Activated B cell treated with CpG ODN at 0.5 μM for 24 hours (primary cell): Measurements from ENCODE around the gene LPAR3. TPM values are rescaled to one million over a fixed set of nuclear protein-coding genes. Genes with fewer than 3 reads are reported as not detected.

ENCODE experiments used
- ATAC-seq: fragments of 200-7000 bp; cut with Tn5 transposase; one replicate; pipeline ENCODE4 v1.10.0; 2021; ENCODE audit warnings: low read depth, mild to moderate bottlenecking, moderate library complexity
- CTCF ChIA-PET: fragments of 350-600 bp; sonication (Branson Sonifier 250); formaldehyde crosslinking; loops from one replicate; lab custom pipeline; 2021; ENCODE audit warnings: antibody characterized with exemption; lab: Charles Lee
- POLR2A ChIA-PET: fragments of 350-600 bp; sonication (Branson Sonifier 250); formaldehyde crosslinking; loops from one replicate; lab custom pipeline; 2021; ENCODE audit warnings: antibody characterized with exemption; lab: Charles Lee
- DNase-seq: peaks from one replicate; pipeline ENCODE4 v3.0.0; 2022
- H3K27ac Mint-ChIP-seq: one replicate; pipeline ENCODE4 v1.8.0; 2020; ENCODE audit warnings: mixed read lengths
- H3K27me3 Mint-ChIP-seq: one replicate; pipeline ENCODE4 v1.8.0; 2021; ENCODE audit warnings: mixed read lengths
- H3K36me3 Mint-ChIP-seq: one replicate; pipeline ENCODE4 v1.8.0; 2021; ENCODE audit warnings: low read depth, mixed read lengths
- H3K4me1 Mint-ChIP-seq: one replicate; pipeline ENCODE4 v1.8.0; 2021; ENCODE audit warnings: mixed read lengths
- H3K4me3 Mint-ChIP-seq: one replicate; pipeline ENCODE4 v1.8.0; 2020; ENCODE audit warnings: mild to moderate bottlenecking, mixed read lengths
- H3K9me3 Mint-ChIP-seq: one replicate; pipeline ENCODE4 v1.8.0; 2020; ENCODE audit warnings: mixed read lengths
- intact Hi-C: fragments of 100-400 bp; cut with micrococcal nuclease; formaldehyde crosslinking; loops from one replicate; pipeline ENCODE4 v1.15.1; 2024
- total RNA-seq: library from RNA; stranded (reverse); gene quantifications from 2 replicates; pipeline ENCODE4 v1.2.3, GENCODE V29; 2022
- TF ChIP-seq, protein P1 (sequence below): fragments of 200-600 bp; IDR thresholded peaks from one replicate; pipeline ENCODE4 v1.8.0; 2022; ENCODE audit warnings: antibody characterized with exemption, mild to moderate bottlenecking

The LPAR3 gene, protein sequence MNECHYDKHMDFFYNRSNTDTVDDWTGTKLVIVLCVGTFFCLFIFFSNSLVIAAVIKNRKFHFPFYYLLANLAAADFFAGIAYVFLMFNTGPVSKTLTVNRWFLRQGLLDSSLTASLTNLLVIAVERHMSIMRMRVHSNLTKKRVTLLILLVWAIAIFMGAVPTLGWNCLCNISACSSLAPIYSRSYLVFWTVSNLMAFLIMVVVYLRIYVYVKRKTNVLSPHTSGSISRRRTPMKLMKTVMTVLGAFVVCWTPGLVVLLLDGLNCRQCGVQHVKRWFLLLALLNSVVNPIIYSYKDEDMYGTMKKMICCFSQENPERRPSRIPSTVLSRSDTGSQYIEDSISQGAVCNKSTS
- 0.59 and 0.62 TPM in 2 replicates for total RNA-seq

GRCh38 chr1:84892705-84893618 lies at the start of gene LPAR3:
LPAR3 (minus strand) TSS chr1:84893206; CDS start chr1:84866120, 27,086 bp downstream.
- Mint-ChIP-seq H3K27me3 (peaks cover 38% of the 10 kb centered on the region), H3K27ac (no peak within 1 kb of the TSS), H3K36me3 (no peaks in the 10 kb centered on the region), H3K4me3 (no peak within 1 kb of the TSS), H3K9me3 (no peaks in the 10 kb centered on the region), H3K4me1 (peaks cover 8% of the 10 kb centered on the region)
- intact Hi-C loops = no loop called here
- TF ChIP-seq, protein P1, sequence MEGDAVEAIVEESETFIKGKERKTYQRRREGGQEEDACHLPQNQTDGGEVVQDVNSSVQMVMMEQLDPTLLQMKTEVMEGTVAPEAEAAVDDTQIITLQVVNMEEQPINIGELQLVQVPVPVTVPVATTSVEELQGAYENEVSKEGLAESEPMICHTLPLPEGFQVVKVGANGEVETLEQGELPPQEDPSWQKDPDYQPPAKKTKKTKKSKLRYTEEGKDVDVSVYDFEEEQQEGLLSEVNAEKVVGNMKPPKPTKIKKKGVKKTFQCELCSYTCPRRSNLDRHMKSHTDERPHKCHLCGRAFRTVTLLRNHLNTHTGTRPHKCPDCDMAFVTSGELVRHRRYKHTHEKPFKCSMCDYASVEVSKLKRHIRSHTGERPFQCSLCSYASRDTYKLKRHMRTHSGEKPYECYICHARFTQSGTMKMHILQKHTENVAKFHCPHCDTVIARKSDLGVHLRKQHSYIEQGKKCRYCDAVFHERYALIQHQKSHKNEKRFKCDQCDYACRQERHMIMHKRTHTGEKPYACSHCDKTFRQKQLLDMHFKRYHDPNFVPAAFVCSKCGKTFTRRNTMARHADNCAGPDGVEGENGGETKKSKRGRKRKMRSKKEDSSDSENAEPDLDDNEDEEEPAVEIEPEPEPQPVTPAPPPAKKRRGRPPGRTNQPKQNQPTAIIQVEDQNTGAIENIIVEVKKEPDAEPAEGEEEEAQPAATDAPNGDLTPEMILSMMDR = no peak
- ChIA-PET POLR2A (no interaction called here), CTCF (no interaction called here)
- DNase-seq = no peak
- no peak for ATAC-seq

DNA sequence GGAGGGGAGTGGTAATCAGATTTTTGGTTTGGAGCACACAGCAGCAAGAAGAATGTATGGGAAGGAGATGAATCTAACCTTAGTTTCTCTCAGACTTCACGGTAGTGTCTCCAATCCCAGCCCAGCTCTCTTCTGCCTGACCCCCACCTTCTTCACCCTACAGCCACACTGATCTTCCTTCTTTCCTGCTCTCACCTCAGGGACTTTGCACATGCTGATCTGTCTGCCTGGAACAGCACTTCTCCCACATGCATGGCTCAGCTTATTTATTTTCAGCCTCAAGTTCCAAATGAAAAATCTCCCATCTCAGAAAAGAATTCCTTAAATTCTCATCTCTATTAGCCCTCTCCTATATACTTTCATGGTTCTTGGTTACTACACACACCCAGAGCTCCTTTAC lies 48.8 kb upstream of the LPAR3 start:
- Mint-ChIP-seq H3K27ac (no peak overlapping the region), H3K4me3 (no peak overlapping the region), H3K36me3 (peaks cover 49% of the 10 kb centered on the region), H3K4me1 (peaks cover 17% of the 10 kb centered on the region), H3K9me3 (no peaks in the 10 kb centered on the region), H3K27me3 (no peaks in the 10 kb centered on the region)
- TF ChIP-seq, protein P1 = no peak
- intact Hi-C loops = loop anchor here (10.0 kb wide), 2 partner anchors 643 to 763 kb away; partner anchors contain the start of genes CCN1 and ZNHIT6
- ChIA-PET POLR2A (interaction anchor here (0.5 kb wide), 1 partner anchor 1762 kb away, joined by 3 read pairs; the partner anchor contains the start of gene SH3GLB1), CTCF (interaction anchor here (4.3 to 8.9 kb wide), 2 partner anchors 84 to 90 kb away, joined by 48 to 366 read pairs; no protein-coding TSS in a partner anchor)
- ATAC-seq (no peak), DNase-seq (no peak)

DNA sequence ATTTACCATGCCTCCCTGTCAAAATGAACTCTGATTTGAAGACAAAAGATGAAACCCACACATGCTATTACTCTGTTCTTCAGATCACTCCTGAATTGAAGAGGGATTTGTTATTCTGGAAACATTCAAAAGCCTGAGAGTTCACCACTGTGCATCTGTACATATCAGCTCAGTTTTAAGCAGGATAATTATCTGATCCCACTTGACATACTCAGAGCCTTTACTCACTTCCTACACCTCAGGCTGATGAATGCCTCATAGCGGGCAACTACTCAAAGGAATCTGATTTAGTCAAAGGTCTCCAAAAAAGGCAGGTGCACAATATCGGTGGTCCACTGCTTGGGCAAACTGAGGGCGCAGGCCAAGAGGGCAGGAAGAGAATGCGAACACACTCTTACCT lies 47.5 kb upstream of the LPAR3 start:
- H3K27me3 Mint-ChIP-seq = no peaks in the 10 kb centered on the region
- DNase-seq = no peak
- ATAC-seq = no peak
- no peaks in the 10 kb centered on the region for H3K9me3 Mint-ChIP-seq
- ChIA-PET CTCF (interaction anchor here (8.9 kb wide), 1 partner anchor 85 kb away, joined by 366 read pairs; no protein-coding TSS in a partner anchor), POLR2A (no interaction called here)
- intact Hi-C loops = loop anchor here (10.0 kb wide), 2 partner anchors 644 to 764 kb away; partner anchors contain the start of genes CCN1 and ZNHIT6
- H3K4me3 Mint-ChIP-seq = no peak overlapping the region
- H3K27ac Mint-ChIP-seq = no peak overlapping the region
- H3K4me1 Mint-ChIP-seq = peaks cover 12% of the 10 kb centered on the region
- TF ChIP-seq, protein P1 = no peak
- H3K36me3 Mint-ChIP-seq = peaks cover 44% of the 10 kb centered on the region

DNA sequence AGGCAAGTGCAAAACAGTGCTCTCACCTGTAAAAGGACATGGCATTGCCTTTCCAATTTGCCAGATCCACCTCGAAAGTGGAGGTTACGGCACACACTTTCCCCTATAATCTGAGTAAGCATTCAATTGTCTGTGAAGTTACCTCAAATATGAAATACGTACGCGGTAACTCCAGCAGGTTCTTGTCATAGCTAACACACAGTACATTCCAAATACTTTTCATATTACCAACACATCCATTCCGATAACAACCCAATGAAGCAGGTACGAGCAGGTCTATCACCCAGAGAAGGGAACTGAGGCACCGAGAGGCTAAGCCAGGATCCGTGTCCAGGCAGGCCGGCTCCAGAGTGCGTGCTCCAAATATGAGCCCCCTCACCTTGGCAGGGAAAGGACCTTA lies 46.8 kb upstream of the LPAR3 start:
- H3K27ac Mint-ChIP-seq = no peak overlapping the region
- POLR2A ChIA-PET = no interaction called here

More for the DNA sequence above, 46.8 kb upstream of the LPAR3 start:
- ATAC-seq (no peak), DNase-seq (no peak)
- Mint-ChIP-seq H3K4me3 (no peak overlapping the region), H3K36me3 (peaks cover 41% of the 10 kb centered on the region), H3K4me1 (peaks cover 5% of the 10 kb centered on the region), H3K27me3 (no peaks in the 10 kb centered on the region), H3K9me3 (no peaks in the 10 kb centered on the region)
- intact Hi-C loops = loop anchor here (5.0 to 10.0 kb wide), 4 partner anchors 157 to 765 kb away; partner anchors contain the start of genes CCN1 and ZNHIT6
- TF ChIP-seq, protein P1 = no peak
- CTCF ChIA-PET = no interaction called here
